ENCODE data around the gene PTPN3. TPM values are rescaled to one million over a fixed set of nuclear protein-coding genes. Genes with fewer than 3 reads are reported as not detected.

PTPN3 gene
- total RNA-seq, 1 experiment from 2014 or later, result 20.8 TPM

GRCh38 chr9:109471475-109472393 is 26.4 kb downstream of the PTPN3 start:
- ChIA-PET CTCF (interaction anchor here (0.6 to 1.2 kb wide), 2 partner anchors 31 to 34 kb away, joined by 3 to 5 read pairs; no protein-coding TSS in a partner anchor), RAD21 (ENCODE audit: low non-redundant PET in 1 of 2, low total read pairs in 2 of 2, uncharacterized antibody in 2 of 2, unreplicated experiment in 2 of 2) (no interaction called here), POLR2A (no interaction called here)
- Histone ChIP-seq H3K4me2 (ENCODE audit: low read length) (no peak overlapping the region), H3K9ac (ENCODE audit: low read length) (no peak overlapping the region), H2AFZ (ENCODE audit: low read depth, low read length, poor library complexity, severe bottlenecking) (no peak overlapping the region), H3K79me2 (ENCODE audit: insufficient read depth, low read length) (peaks cover 67% of the 10 kb centered on the region), H4K20me1 (ENCODE audit: insufficient read depth) (no peaks in the 10 kb centered on the region), H3K36me3 (ENCODE audit: control insufficient read depth in 1 of 2, insufficient read depth in 2 of 2, low read length in 2 of 2) (no peaks in the 10 kb centered on the region), H3K9me3 (ENCODE audit: control insufficient read depth in 1 of 2, insufficient read depth in 1 of 2, low read depth in 1 of 2, low read length in 2 of 2) (no peaks in the 10 kb centered on the region), H3K27ac (ENCODE audit: low read depth, low read length) (no peak overlapping the region), H3K9me2 (ENCODE audit: insufficient read depth) (no peaks in the 10 kb centered on the region), H3K4me3 (replicated peaks in 1 of 2; ENCODE audit: low read depth in 1 of 2, low read length in 2 of 2) (no peak overlapping the region), H3K27me3 (ENCODE audit: insufficient read depth, low read length) (no peaks in the 10 kb centered on the region), H3K4me1 (ENCODE audit: control insufficient read depth in 1 of 2, insufficient read depth in 2 of 2, low read length in 2 of 2) (peaks cover 13 to 30% of the 10 kb centered on the region in 2 experiments)
- DNase-seq (ENCODE audit: low read depth, low spot score) (no peak), ATAC-seq (no peak)
- 0 out of 2 replicates have a peak, but pooled peaks have one; percentile 14 for TF ChIP-seq SP1 (IDR thresholded peaks at IDR 0.05; ENCODE audit: low read depth)
- TF ChIP-seq EGR1 (IDR thresholded peaks at IDR 0.05; ENCODE audit: low read depth), result no peak
- TF ChIP-seq RAD21 (IDR thresholded peaks at IDR 0.05; ENCODE audit: low read depth), result no peak
- no peak for TF ChIP-seq ZNF274 (IDR thresholded peaks at IDR 0.05; ENCODE audit: low read depth, low read length)
- no peak for TF ChIP-seq CBX3 (IDR thresholded peaks at IDR 0.05; ENCODE audit: low read depth)
- TF ChIP-seq POLR2A (IDR thresholded peaks at IDR 0.05; ENCODE audit: borderline replicate concordance, extremely low read depth, insufficient read depth, insufficient read length), result no peak
- TF ChIP-seq ZFX (IDR thresholded peaks at IDR 0.05), result no peak
- no peak for TF ChIP-seq EZH2phosphoT487 (IDR thresholded peaks at IDR 0.05; ENCODE audit: borderline replicate concordance)
- no peak for TF ChIP-seq POLR2AphosphoS5 (IDR thresholded peaks at IDR 0.05; ENCODE audit: low read depth, low read length)
- no peak for TF ChIP-seq TCF7L2 (IDR thresholded peaks at IDR 0.05; ENCODE audit: borderline replicate concordance, extremely low read depth, insufficient read depth, insufficient read length)
- TF ChIP-seq JUND (IDR thresholded peaks at IDR 0.05), result 0 out of 2 replicates have a peak, but pooled peaks have one; percentile 18
- no peak for TF ChIP-seq ATF3 (IDR thresholded peaks at IDR 0.05)
- TF ChIP-seq ELF1 (IDR thresholded peaks at IDR 0.05; ENCODE audit: borderline replicate concordance, low read depth), result no peak
- no TSS peak for BruUV-seq (replicated peaks)
- intact Hi-C loops (cut with micrococcal nuclease), result no loop called here

Data from HCT116 (cell line).